A673 (cell line): ENCODE measurements around the gene SLC22A6. TPM values are rescaled to one million over a fixed set of nuclear protein-coding genes. Genes with fewer than 3 reads are reported as not detected.

Experiments
- BruUV-seq: library from RNA; stranded (reverse); fragments of 400-500 nt; replicated peaks from 2 replicates; lab custom pipeline; 2021; lab: Mats Ljungman, UMichigan
- CTCF ChIA-PET: fragments of 300-600 bp; sonication (Branson Sonifier 250); formaldehyde crosslinking; loops from one replicate; lab custom pipeline; 2022; ENCODE audit warnings: antibody characterized with exemption; lab: Charles Lee
- POLR2A ChIA-PET: fragments of 300-600 bp; sonication (Branson Sonifier 250); formaldehyde crosslinking; loops from one replicate; lab custom pipeline; 2022; ENCODE audit warnings: antibody characterized with exemption; ENCODE audit not compliant: low non-redundant PET; lab: Charles Lee
- DNase-seq: peaks from one replicate; pipeline ENCODE4 v3.0.0-alpha.2; 2015; ENCODE audit warnings: low spot score
- H3K27ac ChIP-seq: fragments of 200-600 bp; sonication (generic); 2 replicates; pipeline ENCODE4 v1.5.1; 2016; ENCODE audit warnings: mixed run types, low read depth, mild to moderate bottlenecking, mixed read lengths, antibody characterized with exemption, low read length; ENCODE audit not compliant: poor library complexity, severe bottlenecking
- H3K27me3 ChIP-seq: fragments of 200-600 bp; sonication (generic); replicated peaks from 2 replicates; pipeline ENCODE4 v1.6.1; 2017; ENCODE audit warnings: mixed run types, low read depth, mild to moderate bottlenecking, mixed read lengths, antibody characterized with exemption, low read length; ENCODE audit not compliant: insufficient read depth, poor library complexity
- H3K36me3 ChIP-seq: fragments of 200-600 bp; sonication (generic); 2 replicates; pipeline ENCODE4 v1.6.1; 2016; ENCODE audit warnings: mixed run types, mild to moderate bottlenecking, mixed read lengths, antibody characterized with exemption, low read length; ENCODE audit not compliant: insufficient read depth, poor library complexity, severe bottlenecking
- H3K4me1 ChIP-seq: fragments of 200-600 bp; sonication (generic); 2 replicates; pipeline ENCODE4 v1.6.1; 2017; ENCODE audit warnings: mixed run types, mild to moderate bottlenecking, mixed read lengths, antibody characterized with exemption, low read length; ENCODE audit not compliant: insufficient read depth, poor library complexity, severe bottlenecking
- H3K4me3 ChIP-seq: fragments of 200-600 bp; sonication (generic); 2 replicates; pipeline ENCODE4 v1.5.1; 2016; ENCODE audit warnings: low read depth, mixed run types, mild to moderate bottlenecking, mixed read lengths, low read length; ENCODE audit not compliant: poor library complexity, severe bottlenecking
- H3K9me3 ChIP-seq: fragments of 200-600 bp; sonication (generic); 2 replicates; pipeline ENCODE4 v1.6.1; 2016; ENCODE audit warnings: mixed run types, low read depth, mild to moderate bottlenecking, mixed read lengths, antibody characterized with exemption, low read length; ENCODE audit not compliant: poor library complexity, severe bottlenecking
- EZH2 ChIP-seq: fragments of 200-600 bp; sonication (generic); IDR thresholded peaks from 2 replicates; pipeline ENCODE4 v1.6.1; 2017; ENCODE audit warnings: borderline replicate concordance, low read depth, mild to moderate bottlenecking, mixed read lengths, antibody characterized with exemption, low read length; ENCODE audit not compliant: poor library complexity, severe bottlenecking
- intact Hi-C: fragments of 100-400 bp; cut with micrococcal nuclease; formaldehyde crosslinking; loops from one replicate; pipeline ENCODE4 v1.10.0; 2022; ENCODE audit not compliant: unreplicated experiment
- total RNA-seq: library from RNA; stranded (reverse); gene quantifications from 2 replicates; pipeline ENCODE4 v1.2.3, GENCODE V29; 2021
- TF ChIP-seq, protein P1 (sequence below): fragments of 300-800, 200-600 bp; sonication (generic); conservative IDR thresholded peaks from 2 replicates; pipeline ENCODE4 v1.5.1; 2017; ENCODE audit warnings: low read depth, mild to moderate bottlenecking, antibody characterized with exemption, low read length, moderate library complexity, mixed read lengths

Gene SLC22A6
- total RNA-seq, 1 experiment from 2014 or later, result not detected

DNA sequence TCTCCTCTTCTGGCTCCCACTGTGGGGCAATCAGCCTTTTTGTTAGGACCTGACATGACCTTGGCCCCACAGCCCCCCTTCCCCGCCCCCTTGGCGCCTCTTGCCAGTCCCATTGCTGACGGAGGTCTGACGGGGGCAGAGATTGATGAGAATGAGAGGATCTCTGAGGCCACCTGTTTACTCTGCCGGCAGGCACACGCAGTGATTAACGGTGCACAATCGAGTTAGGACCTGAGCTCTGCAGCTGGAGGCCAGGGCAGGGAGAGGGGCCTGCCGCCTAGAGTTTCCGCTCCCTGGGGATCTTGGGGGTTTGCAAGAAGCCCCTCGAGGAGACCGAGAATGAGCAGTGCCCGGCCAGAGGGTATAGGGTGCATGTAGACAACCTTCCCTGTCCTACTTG is 56.8 kb downstream of the SLC22A6 start:
- H3K36me3 ChIP-seq, result no peaks in the 10 kb centered on the region
- intact Hi-C loops, result no loop called here
- no TSS peak for BruUV-seq
- ChIA-PET POLR2A (no interaction called here), CTCF (no interaction called here)
- H3K9me3 ChIP-seq, result no peaks in the 10 kb centered on the region
- peaks cover 12% of the 10 kb centered on the region for H3K4me1 ChIP-seq
- DNase-seq, result no peak
- H3K27me3 ChIP-seq, result no peaks in the 10 kb centered on the region
- H3K4me3 ChIP-seq, result no peak overlapping the region
- H3K27ac ChIP-seq, result no peak overlapping the region
- TF ChIP-seq, protein P1, sequence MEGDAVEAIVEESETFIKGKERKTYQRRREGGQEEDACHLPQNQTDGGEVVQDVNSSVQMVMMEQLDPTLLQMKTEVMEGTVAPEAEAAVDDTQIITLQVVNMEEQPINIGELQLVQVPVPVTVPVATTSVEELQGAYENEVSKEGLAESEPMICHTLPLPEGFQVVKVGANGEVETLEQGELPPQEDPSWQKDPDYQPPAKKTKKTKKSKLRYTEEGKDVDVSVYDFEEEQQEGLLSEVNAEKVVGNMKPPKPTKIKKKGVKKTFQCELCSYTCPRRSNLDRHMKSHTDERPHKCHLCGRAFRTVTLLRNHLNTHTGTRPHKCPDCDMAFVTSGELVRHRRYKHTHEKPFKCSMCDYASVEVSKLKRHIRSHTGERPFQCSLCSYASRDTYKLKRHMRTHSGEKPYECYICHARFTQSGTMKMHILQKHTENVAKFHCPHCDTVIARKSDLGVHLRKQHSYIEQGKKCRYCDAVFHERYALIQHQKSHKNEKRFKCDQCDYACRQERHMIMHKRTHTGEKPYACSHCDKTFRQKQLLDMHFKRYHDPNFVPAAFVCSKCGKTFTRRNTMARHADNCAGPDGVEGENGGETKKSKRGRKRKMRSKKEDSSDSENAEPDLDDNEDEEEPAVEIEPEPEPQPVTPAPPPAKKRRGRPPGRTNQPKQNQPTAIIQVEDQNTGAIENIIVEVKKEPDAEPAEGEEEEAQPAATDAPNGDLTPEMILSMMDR, result no peak
- TF ChIP-seq EZH2, result no peak

DNA sequence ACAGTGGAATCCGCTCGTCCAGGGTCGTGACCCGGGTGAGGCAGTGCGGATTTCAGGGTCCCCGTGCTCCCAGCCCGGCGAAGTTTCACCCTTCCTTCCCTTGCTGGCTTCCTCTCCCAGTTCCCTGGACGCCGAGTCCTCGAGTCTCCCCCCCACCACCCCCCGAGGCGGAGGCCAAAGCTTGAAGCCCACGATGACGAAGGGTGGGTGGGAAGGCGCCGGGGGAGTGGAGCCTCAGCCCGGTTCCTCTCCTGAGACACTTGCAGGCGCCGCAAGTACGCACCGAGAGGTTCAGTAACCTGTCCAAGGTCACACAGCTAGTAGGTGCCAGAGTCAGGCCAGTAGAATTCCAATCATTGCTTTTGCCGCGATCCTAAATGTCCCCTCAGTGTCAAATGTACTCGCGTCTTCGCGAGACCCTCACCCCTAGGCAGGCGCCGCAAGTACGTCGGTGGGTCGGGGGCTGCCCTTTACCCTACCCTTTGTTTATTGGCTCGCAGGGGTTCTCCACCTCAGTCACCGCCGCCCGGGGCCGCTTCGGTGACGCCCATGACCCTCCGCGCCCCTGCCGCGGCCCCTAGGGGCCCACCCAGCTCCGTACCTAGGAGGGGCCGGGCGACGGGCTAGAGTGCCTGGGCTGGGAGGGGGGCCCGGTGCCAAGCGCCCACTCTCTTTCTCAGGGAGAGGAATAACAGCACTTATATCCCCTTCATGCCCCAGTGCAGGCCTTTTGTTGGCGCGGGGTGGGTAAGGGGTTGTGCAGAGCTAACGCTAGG is 57.9 kb downstream of the SLC22A6 start:
- Histone ChIP-seq H3K27ac (no peak overlapping the region), H3K4me3 (no peak overlapping the region), H3K4me1 (peaks cover 18% of the 10 kb centered on the region), H3K9me3 (no peaks in the 10 kb centered on the region), H3K36me3 (no peaks in the 10 kb centered on the region), H3K27me3 (no peaks in the 10 kb centered on the region)
- DNase-seq, result no peak
- TF ChIP-seq, protein P1, result no peak
- TF ChIP-seq EZH2, result no peak
- ChIA-PET POLR2A (no interaction called here), CTCF (no interaction called here)
- intact Hi-C loops, result no loop called here
- no TSS peak for BruUV-seq

Other genes starting within 250 kb of the SLC22A6 start
- gene ZBTB3, start 230.8 kb downstream of the SLC22A6 start, total RNA-seq, result 12.0 and 13.1 TPM in 2 replicates
- gene POLR2G, start 223.4 kb downstream of the SLC22A6 start, total RNA-seq, result 159 and 166 TPM in 2 replicates
- gene TAF6L, start 213.6 kb downstream of the SLC22A6 start, total RNA-seq, result 70.0 and 70.9 TPM in 2 replicates
- gene TMEM179B, start 197.6 kb downstream of the SLC22A6 start, total RNA-seq, result 46.6 and 52.1 TPM in 2 replicates
- 23.4 and 29.3 TPM in 2 replicates for gene TMEM223, start 193.0 kb downstream of the SLC22A6 start, total RNA-seq
- 78.8 and 82.0 TPM in 2 replicates for gene NXF1, start 179.5 kb downstream of the SLC22A6 start, total RNA-seq
- gene STX5, start 152.9 kb downstream of the SLC22A6 start, total RNA-seq, result 29.2 and 38.1 TPM in 2 replicates
- 0.77 TPM in 1 of 2 replicates, not detected in the other for gene TEX54, start 152.1 kb downstream of the SLC22A6 start, total RNA-seq
- 147 and 155 TPM in 2 replicates for gene WDR74, start 145.4 kb downstream of the SLC22A6 start, total RNA-seq
- 480 and 511 TPM in 2 replicates for gene SLC3A2, start 104.1 kb downstream of the SLC22A6 start, total RNA-seq
- 0.17 and 0.41 TPM in 2 replicates for gene CHRM1, start 63.6 kb downstream of the SLC22A6 start, total RNA-seq
- gene SLC22A8, start 30.9 kb upstream of the SLC22A6 start, total RNA-seq, result not detected in 2 replicates
- gene SLC22A24, start 159.3 kb upstream of the SLC22A6 start, total RNA-seq, result not detected in 2 replicates